ENCODE measurements around the gene PARP14. TPM values are rescaled to one million over a fixed set of nuclear protein-coding genes. Genes with fewer than 3 reads are reported as not detected.
"Not testable (repeated sequence)": the region's sequence is repeated elsewhere in the genome, so short reads cannot be mapped to it uniquely, and the experiment has no call there.

Gene PARP14, protein sequence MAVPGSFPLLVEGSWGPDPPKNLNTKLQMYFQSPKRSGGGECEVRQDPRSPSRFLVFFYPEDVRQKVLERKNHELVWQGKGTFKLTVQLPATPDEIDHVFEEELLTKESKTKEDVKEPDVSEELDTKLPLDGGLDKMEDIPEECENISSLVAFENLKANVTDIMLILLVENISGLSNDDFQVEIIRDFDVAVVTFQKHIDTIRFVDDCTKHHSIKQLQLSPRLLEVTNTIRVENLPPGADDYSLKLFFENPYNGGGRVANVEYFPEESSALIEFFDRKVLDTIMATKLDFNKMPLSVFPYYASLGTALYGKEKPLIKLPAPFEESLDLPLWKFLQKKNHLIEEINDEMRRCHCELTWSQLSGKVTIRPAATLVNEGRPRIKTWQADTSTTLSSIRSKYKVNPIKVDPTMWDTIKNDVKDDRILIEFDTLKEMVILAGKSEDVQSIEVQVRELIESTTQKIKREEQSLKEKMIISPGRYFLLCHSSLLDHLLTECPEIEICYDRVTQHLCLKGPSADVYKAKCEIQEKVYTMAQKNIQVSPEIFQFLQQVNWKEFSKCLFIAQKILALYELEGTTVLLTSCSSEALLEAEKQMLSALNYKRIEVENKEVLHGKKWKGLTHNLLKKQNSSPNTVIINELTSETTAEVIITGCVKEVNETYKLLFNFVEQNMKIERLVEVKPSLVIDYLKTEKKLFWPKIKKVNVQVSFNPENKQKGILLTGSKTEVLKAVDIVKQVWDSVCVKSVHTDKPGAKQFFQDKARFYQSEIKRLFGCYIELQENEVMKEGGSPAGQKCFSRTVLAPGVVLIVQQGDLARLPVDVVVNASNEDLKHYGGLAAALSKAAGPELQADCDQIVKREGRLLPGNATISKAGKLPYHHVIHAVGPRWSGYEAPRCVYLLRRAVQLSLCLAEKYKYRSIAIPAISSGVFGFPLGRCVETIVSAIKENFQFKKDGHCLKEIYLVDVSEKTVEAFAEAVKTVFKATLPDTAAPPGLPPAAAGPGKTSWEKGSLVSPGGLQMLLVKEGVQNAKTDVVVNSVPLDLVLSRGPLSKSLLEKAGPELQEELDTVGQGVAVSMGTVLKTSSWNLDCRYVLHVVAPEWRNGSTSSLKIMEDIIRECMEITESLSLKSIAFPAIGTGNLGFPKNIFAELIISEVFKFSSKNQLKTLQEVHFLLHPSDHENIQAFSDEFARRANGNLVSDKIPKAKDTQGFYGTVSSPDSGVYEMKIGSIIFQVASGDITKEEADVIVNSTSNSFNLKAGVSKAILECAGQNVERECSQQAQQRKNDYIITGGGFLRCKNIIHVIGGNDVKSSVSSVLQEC (N-terminal part only)
- total RNA-seq: 100 to 1,000 TPM; 147 to 158 TPM

GRCh38 chr3:122680475-122681283 lies at the start of gene PARP14:
TSS of gene PARP14 (plus strand) at chr3:122680839. CDS start at chr3:122680884, 45 bp downstream.
- Mint-ChIP-seq H3K9me3 (peaks cover 2% of the 10 kb centered on the region), H3K27ac (peak within 1 kb of the TSS; percentile 99), H3K27me3 (no peaks in the 10 kb centered on the region), H3K4me1 (peaks cover 65% of the 10 kb centered on the region), H3K36me3 (ENCODE audit: low read depth) (peaks cover 45% of the 10 kb centered on the region), H3K4me3 (peak within 1 kb of the TSS; percentile 96)
- peak; percentile 81 for DNase-seq
- CTCF ChIA-PET: interaction anchor here (1.3 to 4.7 kb wide), 8 partner anchors 15 to 1134 kb away, joined by 3 to 107 read pairs (median 8); partner anchors contain the start of genes DTX3L and PARP9
- POLR2A ChIA-PET: interaction anchor here (0.6 kb wide), 1 partner anchor 116 kb away, joined by 4 read pairs; the partner anchor contains the start of genes DTX3L and PARP9

- no peak overlapping the region for H3K4me3 Mint-ChIP-seq
- no peaks in the 10 kb centered on the region for H3K4me1 Mint-ChIP-seq
- DNase-seq: no peak
- H3K27ac Mint-ChIP-seq: no peak overlapping the region
- peaks cover 53% of the 10 kb centered on the region for H3K36me3 Mint-ChIP-seq (ENCODE audit: low read depth)
- H3K27me3 Mint-ChIP-seq: no peaks in the 10 kb centered on the region
- POLR2A ChIA-PET: no interaction called here
- CTCF ChIA-PET: interaction anchor here (1.0 kb wide), 1 partner anchor 15 kb away, joined by 4 read pairs; no protein-coding TSS in a partner anchor
- peaks cover under 1% of the 10 kb centered on the region for H3K9me3 Mint-ChIP-seq
Observed at GRCh38 chr3:122635789-122636188, 44.9 kb upstream of the PARP14 start.

- Mint-ChIP-seq H3K4me1 (peaks cover 4% of the 10 kb centered on the region), H3K36me3 (ENCODE audit: low read depth) (peaks cover 54% of the 10 kb centered on the region), H3K9me3 (peaks cover 5% of the 10 kb centered on the region), H3K4me3 (no peak overlapping the region), H3K27me3 (no peaks in the 10 kb centered on the region), H3K27ac (no peak overlapping the region)
- ChIA-PET CTCF (interaction anchor here (1.0 kb wide), 1 partner anchor 16 kb away, joined by 4 read pairs; no protein-coding TSS in a partner anchor), POLR2A (no interaction called here)
- DNase-seq: no peak
Observed at GRCh38 chr3:122636697-122637096, 43.9 kb upstream of the PARP14 start.

DNA sequence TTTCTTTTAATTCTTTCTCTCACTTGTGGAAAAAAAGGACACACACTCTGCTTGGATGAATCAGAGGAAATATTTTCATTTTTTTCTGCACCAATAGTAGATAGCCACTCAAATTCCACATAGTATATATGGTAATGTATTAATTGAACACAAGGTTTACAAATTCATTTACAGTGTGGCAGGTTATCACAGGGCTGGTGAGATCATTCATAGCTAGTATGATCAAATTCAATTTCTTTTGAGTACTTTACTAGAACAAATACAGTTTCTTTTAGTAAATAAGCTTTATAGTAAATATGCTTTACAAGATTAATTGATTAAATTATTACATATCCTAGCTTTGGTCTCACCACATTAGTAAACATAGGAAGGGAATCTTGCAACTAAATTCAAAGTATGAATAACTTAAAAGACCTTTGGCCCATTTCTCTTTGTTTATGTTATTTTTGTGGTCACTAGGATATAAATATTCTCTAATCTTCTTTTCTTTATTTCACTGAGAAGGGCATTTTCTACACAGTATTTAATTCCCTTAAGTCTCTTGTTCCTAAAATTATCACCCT lies 40.1 kb upstream of the PARP14 start:
- no peak overlapping the region for H3K4me3 Mint-ChIP-seq
- no peak for DNase-seq
- peaks cover 36% of the 10 kb centered on the region for H3K36me3 Mint-ChIP-seq (ENCODE audit: low read depth)
- peaks cover 5% of the 10 kb centered on the region for H3K9me3 Mint-ChIP-seq
- peaks cover 35% of the 10 kb centered on the region for H3K4me1 Mint-ChIP-seq
- no peaks in the 10 kb centered on the region for H3K27me3 Mint-ChIP-seq
- ChIA-PET POLR2A (no interaction called here), CTCF (interaction anchor here (0.7 to 1.6 kb wide), 6 partner anchors 8 to 213 kb away, joined by 3 to 7 read pairs (median 4); no protein-coding TSS in a partner anchor)
- no peak overlapping the region for H3K27ac Mint-ChIP-seq

DNA sequence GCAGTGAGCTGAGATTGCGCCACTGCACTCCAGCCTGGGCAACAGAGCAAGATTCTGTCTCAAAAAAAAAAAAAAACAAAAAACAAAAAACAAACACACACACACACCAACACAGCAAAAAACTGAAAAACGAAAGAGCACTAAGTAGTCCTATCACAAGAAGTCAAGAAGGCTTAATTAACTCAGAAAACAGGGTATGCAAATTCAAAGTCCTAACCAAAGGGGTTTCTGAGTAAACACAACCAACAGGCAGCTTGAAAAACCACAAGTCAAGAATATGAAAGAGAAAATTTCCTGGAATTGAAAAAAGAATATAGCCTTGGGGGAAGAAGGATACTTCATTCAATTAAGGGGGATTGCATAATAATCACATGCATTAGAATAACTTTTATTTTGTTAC lies 37.7 kb upstream of the PARP14 start:
- Mint-ChIP-seq H3K9me3 (peaks cover 5% of the 10 kb centered on the region), H3K4me1 (peaks cover 42% of the 10 kb centered on the region), H3K27ac (peak overlapping the region; percentile 25), H3K36me3 (ENCODE audit: low read depth) (peaks cover 20% of the 10 kb centered on the region), H3K27me3 (peaks cover 4% of the 10 kb centered on the region), H3K4me3 (peak overlapping the region; percentile 4)
- no peak for DNase-seq
- ChIA-PET POLR2A (no interaction called here), CTCF (interaction anchor here (1.2 kb wide), 1 partner anchor 12 kb away, joined by 3 read pairs; no protein-coding TSS in a partner anchor)

DNA sequence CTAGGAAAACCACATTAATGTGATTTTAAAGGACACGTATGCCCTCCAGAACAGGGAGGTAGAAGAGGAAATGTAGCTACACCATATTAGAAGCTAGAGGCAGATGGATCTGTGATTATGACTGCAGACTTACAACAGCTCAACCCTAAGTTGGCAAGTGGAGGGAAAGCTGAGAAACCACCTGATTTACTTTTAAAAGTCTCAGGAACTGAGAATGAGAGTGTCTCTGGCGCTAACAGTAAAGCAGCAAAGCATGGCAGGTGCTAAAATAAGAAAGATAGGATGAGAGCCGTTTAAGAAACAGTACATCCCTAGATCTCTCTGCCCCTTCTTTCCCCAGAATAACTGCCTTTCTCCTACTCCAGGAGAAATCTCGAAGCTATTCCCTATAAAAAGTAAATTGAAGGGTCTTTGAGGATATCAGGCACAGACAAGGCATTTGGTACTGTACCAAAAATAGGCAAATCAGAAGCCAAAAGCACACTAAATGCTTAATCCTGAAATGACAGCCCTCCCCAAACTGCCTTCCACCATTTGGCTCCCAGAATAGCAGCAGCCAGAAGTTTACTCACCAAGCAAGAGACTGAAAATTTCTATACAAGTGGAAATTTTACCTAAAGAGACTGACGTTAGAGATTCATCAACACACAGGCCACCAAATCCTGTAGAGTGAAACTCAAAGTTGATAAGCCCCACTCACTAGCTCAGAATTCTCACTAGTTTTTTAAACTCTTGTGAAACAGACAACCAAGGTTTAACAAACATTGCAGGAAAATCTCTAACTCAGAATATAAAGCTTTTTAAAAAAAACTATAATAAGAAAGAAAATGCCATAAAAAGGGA lies 34.3 kb upstream of the PARP14 start:
- peaks cover 3% of the 10 kb centered on the region for H3K9me3 Mint-ChIP-seq
- no peak overlapping the region for H3K4me3 Mint-ChIP-seq

GRCh38 chr3:122651233-122651907 lies 29.3 kb upstream of the PARP14 start:
- CTCF ChIA-PET: interaction anchor here (0.7 to 1.2 kb wide), 4 partner anchors 10 to 27 kb away, joined by 3 to 4 read pairs (median 3); no protein-coding TSS in a partner anchor
- H3K9me3 Mint-ChIP-seq; H3K36me3 Mint-ChIP-seq (ENCODE audit: low read depth); POLR2A ChIA-PET; DNase-seq; H3K4me3 Mint-ChIP-seq; H3K4me1 Mint-ChIP-seq; H3K27ac Mint-ChIP-seq: not testable (repeated sequence)
- H3K27me3 Mint-ChIP-seq: peaks cover 18% of the 10 kb centered on the region

More for the DNA sequence above, 34.3 kb upstream of the PARP14 start:
- ChIA-PET POLR2A (no interaction called here), CTCF (interaction anchor here (1.4 to 1.9 kb wide), 2 partner anchors 18 to 21 kb away, joined by 3 to 5 read pairs; no protein-coding TSS in a partner anchor)
- Mint-ChIP-seq H3K4me1 (peaks cover 37% of the 10 kb centered on the region), H3K36me3 (ENCODE audit: low read depth) (peaks cover 8% of the 10 kb centered on the region), H3K27ac (no peak overlapping the region), H3K27me3 (peaks cover 11% of the 10 kb centered on the region)
- no peak for DNase-seq

DNA sequence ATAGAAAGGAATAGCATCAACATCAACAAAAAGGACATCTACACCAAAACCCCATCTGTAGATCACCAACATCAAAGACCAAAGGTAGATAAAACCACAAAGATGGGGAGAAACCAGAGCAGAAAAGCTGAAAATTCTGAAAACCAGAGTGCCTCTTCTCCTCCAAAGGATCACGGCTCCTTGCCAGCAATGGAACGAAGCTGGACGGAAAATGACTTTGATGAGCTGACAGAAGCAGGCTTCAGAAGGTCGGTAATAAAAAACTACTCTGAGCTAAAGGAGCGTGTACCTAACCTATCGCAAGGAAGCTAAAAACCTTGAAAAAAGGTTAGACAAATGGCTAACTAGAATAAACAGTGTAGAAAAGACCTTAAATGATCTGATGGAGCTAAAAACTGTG lies 28.7 kb upstream of the PARP14 start:
- POLR2A ChIA-PET; H3K36me3 Mint-ChIP-seq (ENCODE audit: low read depth); H3K4me1 Mint-ChIP-seq; H3K4me3 Mint-ChIP-seq; DNase-seq; H3K9me3 Mint-ChIP-seq; H3K27ac Mint-ChIP-seq: not testable (repeated sequence)
- CTCF ChIA-PET: interaction anchor here (0.7 to 1.2 kb wide), 4 partner anchors 9 to 27 kb away, joined by 3 to 4 read pairs (median 3); no protein-coding TSS in a partner anchor
- peaks cover 23% of the 10 kb centered on the region for H3K27me3 Mint-ChIP-seq

- H3K27ac Mint-ChIP-seq; H3K4me3 Mint-ChIP-seq; H3K36me3 Mint-ChIP-seq (ENCODE audit: low read depth); POLR2A ChIA-PET; DNase-seq; H3K4me1 Mint-ChIP-seq; H3K9me3 Mint-ChIP-seq; CTCF ChIA-PET: not testable (repeated sequence)
- H3K27me3 Mint-ChIP-seq: peaks cover 39% of the 10 kb centered on the region
Observed at GRCh38 chr3:122658336-122658735, 22.3 kb upstream of the PARP14 start.

GRCh38 chr3:122660297-122660974 lies 20.2 kb upstream of the PARP14 start:
- POLR2A ChIA-PET: no interaction called here
- no peaks in the 10 kb centered on the region for H3K36me3 Mint-ChIP-seq (ENCODE audit: low read depth)
- CTCF ChIA-PET: interaction anchor here (0.9 to 1.4 kb wide), 2 partner anchors 9 to 18 kb away, joined by 3 read pairs; no protein-coding TSS in a partner anchor
- no peak overlapping the region for H3K27ac Mint-ChIP-seq
- peaks cover 6% of the 10 kb centered on the region for H3K4me1 Mint-ChIP-seq
- DNase-seq: no peak
- H3K9me3 Mint-ChIP-seq: peaks cover 6% of the 10 kb centered on the region
- no peak overlapping the region for H3K4me3 Mint-ChIP-seq
- peaks cover 35% of the 10 kb centered on the region for H3K27me3 Mint-ChIP-seq
